ENCODE data around the gene STARD4.
A peak's percentile ranks its signal among the peaks of the same experiment; 100 is the strongest.

STARD4 gene, protein sequence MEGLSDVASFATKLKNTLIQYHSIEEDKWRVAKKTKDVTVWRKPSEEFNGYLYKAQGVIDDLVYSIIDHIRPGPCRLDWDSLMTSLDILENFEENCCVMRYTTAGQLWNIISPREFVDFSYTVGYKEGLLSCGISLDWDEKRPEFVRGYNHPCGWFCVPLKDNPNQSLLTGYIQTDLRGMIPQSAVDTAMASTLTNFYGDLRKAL

DNA sequence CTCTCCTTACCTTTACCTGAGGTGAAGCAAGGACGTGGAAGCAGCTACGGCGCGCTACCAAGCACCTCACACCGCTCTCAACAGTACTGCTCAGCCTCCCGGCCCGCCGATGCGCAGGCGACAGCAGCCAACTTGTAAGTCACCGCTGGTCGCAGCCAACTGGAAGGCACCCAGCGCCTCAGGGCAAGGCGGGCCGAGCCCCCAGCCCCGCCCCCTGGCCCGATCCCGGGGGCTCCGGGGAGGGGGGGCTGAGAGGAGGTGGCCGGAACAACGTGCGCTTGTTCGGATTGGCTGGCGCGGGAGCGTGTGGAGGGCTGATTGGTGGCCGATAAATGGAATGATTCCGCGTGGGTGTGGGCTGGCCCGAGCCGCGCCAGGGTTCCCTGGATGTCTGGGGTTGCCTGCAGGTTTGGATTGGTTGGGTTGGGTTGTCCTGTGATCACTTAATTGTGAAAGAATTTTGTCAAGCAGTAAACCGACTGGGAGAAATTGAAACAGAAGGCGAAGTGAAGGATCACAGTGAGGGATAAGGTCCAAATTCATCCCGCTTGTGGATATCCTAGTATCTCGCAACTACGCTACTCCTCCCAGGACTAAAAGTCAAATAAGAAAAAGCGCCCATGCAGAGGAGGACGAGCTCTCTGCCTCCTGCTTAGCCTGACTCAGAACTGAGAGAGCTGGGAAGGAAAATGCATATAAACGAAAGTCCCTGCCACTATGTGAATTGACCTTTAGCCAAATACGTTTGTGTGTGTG, at the start of gene STARD4:
STARD4 (minus strand) TSS at position 161 of the 756 bp plus-strand sequence. CDS start 5,102 bp downstream, outside the sequence.
- DNase-seq (ENCODE audit: low spot score) (peak; percentile 90), FAIRE-seq (peak; percentile 95)

DNA sequence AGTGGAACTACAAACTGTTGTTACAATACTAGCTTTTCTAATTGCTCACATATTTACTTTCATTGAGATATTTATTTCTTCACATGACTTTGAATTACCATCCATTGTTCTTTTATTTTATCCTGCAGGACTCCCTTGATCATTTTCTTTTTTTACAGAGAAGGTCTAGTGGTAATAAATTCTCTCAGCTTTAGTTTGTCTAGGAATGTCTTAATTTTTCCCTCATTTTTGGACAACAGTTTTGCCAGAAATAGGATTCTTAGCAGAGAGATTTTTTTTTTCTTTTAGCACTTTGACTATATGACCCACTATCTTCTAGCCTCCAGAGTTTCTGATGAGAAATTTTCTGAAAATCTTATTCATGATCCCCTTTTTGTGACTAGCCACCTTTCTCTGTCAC, 47.3 kb upstream of the STARD4 start:
- DNase-seq (ENCODE audit: low spot score), result no peak
- no peak for FAIRE-seq

DNA sequence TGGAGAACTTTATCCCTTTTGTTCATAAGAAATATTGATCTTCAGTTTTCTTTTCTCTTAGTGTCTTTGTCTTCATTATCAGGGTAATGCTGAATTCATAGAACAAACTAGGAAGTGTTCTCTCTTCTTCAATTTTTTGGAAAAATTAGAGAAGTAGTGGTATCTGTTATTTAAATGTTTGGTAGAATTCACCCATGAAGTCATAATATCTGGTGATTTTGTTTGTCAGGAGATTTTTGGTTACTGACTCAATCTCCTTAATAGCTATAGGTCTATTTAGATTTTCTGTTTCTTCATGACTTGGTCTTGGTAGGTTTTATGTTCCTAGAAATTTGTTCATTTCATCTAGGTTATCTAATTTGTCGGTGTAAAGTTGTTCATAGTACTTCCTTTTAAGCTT, 45.4 kb upstream of the STARD4 start:
- DNase-seq (ENCODE audit: low spot score), result no peak
- no peak for FAIRE-seq

DNA sequence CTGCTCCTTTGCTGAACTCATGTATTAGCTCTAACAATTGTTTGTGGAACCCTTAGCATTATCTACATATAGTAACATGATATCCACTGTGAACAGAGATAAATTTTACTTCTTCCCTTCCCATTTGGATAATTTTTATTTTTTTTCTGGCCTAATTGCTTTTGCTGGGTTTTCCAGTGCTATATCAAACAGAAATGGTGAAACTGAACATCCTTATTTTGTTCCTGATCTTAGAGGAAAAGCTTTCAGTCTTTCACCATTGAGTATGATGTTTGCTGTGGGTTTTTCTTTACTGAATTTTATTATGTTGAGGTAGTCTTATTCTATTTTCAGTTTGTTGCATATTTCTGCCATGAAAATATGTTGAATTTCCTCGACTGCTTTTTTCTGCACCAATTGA, 44.8 kb upstream of the STARD4 start:
- FAIRE-seq, result no peak
- no peak for DNase-seq (ENCODE audit: low spot score)

DNA sequence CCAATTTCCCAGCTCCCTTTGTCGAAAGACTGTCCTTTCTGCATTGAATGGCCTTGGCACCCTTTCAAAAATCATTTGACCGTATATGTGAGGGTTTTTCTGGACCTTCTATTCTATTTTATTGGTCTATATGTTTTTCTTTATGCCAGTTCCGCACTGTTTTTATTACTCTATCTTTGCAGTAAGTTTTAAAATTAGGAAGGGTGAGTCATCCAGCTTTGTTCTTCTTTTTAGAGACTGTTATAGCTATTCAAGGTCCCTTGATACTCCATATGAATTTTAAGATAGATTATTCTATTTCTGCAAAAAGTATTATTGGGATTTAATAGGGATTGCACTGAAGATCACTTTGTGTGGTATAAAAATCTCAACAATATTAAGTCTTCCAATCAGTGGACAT, 44.2 kb upstream of the STARD4 start:
- DNase-seq (ENCODE audit: low spot score) (no peak), FAIRE-seq (no peak)

DNA sequence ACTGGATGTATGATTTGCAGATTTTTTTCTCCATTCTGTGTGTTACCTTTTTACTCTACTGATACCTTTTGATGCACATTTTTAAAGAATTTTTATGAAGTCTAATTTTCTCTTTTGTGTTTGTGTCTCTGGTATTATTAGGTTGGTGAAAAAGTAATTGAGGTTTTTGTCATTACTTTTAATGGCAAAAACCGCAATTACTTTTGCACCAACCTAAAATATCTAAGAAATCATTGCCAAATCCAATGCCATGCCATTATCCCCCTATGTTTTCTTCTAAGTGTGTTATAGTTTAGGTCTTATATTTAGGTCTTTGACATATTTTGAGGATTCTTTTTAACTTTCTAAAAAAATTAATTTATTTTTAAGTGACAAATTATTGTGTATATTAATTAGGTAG, 43.4 kb upstream of the STARD4 start:
- DNase-seq (ENCODE audit: low spot score), result no peak
- no peak for FAIRE-seq

DNA sequence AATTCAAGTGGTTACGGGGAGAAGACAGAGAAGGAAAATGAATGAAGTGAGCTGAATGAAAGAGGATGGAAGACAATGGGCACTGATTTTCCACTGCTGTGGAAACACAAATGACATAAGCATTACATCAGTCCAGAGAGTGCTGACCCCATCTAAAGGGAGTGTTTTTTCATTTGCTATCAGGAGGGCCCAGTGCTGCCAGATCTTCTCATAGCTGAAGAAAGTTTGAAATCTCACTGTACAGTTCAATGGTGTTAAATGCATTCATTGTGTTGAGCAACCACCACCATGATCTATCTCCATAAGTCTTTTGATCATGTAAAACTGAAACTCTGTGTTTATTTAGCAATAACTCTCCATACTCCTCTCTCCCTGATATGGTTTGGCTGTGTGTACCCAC, 41.5 kb upstream of the STARD4 start:
- FAIRE-seq (no peak), DNase-seq (ENCODE audit: low spot score) (no peak)

DNA sequence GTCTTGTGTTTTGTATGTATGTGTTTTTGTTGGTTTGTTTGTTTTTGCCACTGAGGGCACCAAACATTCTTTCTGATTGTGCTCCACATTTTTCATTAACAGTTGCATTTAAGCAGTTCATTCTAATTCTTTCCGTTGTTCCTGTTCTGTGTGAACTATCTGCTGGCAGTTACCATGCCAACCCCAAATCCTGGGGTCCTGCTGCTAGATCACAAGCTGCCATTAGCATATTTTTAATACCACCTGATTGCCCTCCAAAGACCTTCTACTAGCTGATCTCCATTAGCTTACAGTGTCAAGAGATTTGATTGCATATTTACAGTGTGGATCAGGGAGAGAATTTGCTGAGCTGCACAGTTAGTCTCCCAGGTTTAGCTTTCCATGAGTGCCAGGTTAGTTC, 40.6 kb upstream of the STARD4 start:
- no peak for FAIRE-seq
- no peak for DNase-seq (ENCODE audit: low spot score)

DNA sequence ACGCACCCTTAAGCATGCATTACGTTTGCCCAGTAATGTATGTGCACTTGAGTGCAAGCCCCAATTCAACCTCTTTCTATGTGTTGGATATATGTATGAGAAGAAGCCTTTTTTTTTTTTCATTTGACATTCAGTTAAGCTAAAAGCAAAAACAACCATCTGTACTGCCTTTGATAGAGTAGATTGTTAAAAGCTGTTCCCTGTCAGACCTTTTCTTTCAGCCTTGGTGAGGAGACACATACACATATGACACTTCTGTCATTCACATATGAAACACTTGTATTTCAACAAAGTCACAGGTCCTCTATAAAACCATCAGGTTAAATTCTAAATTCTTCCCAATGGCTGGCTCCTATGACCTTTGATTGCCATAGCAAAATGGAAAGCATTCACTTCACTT, 40.2 kb upstream of the STARD4 start:
- DNase-seq (ENCODE audit: low spot score), result no peak
- no peak for FAIRE-seq

DNA sequence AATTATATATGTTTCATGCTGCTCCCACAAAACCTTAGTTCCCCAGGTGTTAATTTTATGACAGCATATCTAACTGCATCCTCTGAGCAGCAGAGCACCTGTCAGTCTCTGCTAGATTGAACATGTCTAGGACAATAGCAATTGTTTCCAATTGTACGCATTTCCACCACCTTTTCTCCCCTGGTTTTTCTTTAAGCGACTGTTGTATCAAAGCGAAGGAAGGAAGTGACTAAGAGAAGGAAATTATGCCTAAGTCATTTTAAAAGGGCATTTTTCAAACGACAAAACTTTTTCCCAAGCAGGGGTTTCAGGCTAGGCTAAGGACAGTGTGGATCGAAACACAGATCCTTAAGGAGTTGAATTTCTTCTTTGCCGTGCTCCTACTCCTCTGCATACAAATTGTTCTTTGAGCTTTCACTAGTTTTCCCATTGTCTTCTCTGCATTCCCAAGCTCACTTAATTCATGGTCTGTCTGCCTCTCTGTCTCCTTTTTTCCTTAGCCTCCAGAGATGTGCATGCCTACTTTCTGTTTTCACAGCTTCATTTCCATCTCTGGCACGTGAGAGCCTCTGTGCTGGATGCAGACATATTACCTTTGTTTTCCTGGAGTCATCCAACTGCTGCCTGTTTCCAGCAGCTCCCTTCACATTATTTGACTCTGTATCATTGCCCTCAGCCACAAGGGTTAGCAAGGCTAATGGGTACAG, 39.4 kb upstream of the STARD4 start:
- FAIRE-seq (no peak), DNase-seq (ENCODE audit: low spot score) (no peak)

DNA sequence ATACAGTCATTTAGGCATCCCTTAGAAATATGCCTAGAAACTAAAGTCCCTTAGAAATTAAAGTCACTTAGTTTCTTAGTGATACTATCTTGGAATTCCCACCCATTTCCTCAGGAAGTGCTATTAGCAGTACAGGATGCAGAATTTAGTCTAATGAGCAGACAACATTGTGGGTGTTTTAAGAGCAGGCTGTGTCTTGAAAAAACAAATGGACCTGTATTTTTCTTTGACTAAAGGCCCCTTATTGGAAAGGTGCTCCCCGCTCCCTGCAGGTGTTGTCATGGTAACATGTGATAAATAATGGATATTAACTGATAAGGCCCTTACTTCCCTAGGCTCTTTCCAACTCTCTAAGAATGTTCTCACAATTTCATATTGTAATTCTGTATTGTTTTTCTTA, 38.8 kb upstream of the STARD4 start:
- no peak for FAIRE-seq
- no peak for DNase-seq (ENCODE audit: low spot score)

DNA sequence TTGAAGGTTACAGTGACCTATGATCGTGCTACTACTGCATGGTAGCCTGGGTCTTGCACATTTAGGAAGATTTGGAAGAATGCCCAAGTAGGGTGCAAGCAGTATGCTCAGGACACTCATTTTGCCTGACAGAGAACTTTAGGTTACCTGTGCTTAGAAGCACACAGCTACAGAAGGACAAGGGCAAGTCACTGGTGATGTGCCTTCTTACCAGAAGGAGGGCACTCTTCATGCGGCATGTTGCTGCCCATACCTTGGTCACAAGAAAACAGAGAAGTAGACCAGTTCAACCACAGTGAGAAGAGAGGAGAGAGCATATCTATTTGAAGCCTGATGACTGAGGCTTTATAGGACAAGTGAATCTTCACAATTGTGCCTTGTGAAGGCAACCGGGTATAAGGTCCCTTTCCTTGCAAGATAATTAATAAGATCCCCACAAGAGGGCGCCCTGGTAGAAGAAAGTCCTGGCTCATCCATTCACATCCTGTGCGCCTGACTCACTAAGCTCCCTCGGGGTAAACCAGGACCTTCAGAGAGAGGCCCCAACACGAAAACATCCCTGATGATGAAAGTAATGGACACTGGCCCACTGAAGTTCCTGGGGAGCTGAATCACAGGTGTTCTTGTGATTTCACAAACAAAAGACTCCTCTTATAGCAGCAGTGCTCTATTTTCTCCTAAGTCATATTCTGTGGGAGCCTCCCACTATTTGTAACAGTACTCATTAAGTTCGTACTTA, 38.1 kb upstream of the STARD4 start:
- FAIRE-seq (peak; percentile 70), DNase-seq (ENCODE audit: low spot score) (peak; percentile 78)

DNA sequence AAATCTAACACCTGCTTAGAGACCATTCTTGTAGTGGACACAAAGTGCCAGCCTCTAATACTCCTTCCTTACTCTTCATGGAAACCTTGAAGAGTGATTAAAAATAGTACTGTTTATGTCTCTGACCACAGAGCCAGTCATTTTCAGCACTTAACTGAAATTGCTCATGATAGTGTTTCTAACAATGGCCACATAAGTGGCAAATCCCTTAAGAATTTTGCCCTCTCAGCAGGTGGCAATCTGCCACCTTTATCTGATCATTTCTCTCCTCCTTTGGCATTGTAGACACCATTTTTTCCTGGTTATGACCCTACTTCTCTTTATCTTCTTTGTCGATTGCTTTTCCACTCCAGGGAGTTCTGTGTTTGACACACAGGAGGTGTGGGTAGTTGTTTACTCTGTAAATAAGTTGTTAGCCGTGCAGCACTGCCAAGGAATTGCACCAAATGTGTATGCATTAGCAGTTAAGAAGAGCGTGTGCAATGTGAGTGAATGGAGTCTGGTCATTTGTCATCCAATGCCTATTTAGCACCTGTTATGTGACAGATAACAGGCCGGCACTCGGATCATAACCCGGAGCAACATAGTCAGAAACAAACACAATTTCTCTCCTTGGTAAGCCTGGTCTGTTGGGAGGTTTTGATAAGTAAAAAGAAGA, 36.8 kb upstream of the STARD4 start:
- DNase-seq (ENCODE audit: low spot score), result peak; percentile 21
- FAIRE-seq, result no peak

DNA sequence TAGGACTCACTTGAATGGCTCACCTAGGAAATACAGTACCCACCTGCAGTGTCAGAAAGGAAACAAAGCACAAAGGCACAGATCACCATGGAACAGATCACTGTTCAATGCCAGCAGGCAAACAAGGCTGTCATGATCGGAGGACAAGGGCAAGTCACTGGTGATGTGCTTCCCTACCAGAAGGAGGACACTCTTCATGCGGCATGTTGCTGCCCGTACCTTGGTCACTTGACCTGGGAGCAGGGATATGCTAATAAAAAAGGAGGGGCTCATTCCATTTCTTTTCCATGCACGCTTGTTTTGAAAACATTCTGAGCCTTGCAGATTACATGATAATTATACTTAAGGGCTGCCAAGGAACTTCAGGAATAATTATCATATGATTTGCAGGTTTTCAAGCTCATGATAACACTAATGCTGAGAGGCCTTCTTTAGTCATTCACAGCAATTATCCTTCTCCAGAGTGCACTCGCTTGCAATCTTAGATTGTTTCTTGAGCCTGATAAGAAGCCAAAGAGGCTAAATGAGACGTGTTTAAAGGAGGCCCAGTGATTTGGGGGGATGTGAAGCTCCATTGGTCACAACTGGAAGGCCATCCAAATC, 36.1 kb upstream of the STARD4 start:
- FAIRE-seq (no peak), DNase-seq (ENCODE audit: low spot score) (no peak)

DNA sequence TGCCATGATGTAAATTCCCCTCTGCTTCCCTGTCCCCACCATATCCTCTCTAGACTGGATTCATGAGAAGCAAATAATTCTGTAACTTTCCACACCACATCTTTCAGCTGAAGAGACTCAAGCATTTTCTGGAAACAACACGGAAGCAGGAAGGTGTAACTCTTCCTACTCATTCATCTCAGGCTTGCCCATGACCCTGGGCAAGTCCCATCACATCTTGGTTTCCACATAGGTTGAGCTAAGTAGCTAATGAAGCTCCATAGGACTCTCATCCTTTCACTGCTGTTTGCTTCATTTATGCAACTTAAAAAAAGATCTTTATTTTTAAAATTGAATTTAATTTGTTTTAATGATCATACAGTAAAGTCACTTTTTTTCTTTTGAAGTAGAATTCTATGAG, 32.7 kb upstream of the STARD4 start:
- no peak for FAIRE-seq
- no peak for DNase-seq (ENCODE audit: low spot score)

DNA sequence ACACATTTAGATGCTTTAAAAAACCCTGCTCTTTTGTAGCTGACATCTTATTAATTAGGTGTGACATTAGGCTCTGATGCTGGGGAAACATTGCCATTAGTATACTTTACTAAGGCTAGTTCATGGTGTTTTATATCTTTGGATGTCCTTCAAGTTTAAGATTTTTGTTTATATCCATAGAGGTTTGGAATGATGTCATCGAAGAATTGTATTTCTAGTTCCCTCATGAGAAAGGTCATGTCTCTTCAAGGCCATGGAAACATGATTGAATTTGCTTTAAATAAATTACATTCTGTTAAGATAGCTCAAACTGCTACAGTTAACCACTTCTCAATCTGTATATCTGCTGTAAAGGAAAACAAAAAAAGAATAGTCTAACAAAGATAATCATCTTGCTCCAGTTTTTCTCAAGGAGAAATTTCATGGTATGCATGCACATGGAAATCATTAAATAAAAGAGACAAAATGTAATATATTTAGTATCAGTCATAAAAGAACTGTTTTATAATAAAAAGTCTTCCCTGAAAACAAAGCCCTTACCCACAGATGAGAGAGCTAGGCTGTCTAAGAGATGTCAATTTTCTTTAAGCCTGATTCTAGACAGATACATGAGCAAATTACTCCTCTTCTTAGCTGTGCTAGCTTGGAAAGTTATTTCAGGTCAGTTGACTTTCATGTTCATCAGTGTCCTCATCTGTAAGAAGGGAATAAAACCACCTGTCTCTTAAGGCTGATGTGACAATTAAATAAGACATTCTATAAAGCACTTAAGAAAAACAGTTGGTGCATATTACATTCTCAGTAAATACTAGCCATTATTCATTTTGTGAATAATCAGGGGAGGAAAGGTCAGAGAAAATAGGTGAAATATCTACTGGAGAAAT, 25.0 kb upstream of the STARD4 start:
- FAIRE-seq (no peak), DNase-seq (ENCODE audit: low spot score) (no peak)

DNA sequence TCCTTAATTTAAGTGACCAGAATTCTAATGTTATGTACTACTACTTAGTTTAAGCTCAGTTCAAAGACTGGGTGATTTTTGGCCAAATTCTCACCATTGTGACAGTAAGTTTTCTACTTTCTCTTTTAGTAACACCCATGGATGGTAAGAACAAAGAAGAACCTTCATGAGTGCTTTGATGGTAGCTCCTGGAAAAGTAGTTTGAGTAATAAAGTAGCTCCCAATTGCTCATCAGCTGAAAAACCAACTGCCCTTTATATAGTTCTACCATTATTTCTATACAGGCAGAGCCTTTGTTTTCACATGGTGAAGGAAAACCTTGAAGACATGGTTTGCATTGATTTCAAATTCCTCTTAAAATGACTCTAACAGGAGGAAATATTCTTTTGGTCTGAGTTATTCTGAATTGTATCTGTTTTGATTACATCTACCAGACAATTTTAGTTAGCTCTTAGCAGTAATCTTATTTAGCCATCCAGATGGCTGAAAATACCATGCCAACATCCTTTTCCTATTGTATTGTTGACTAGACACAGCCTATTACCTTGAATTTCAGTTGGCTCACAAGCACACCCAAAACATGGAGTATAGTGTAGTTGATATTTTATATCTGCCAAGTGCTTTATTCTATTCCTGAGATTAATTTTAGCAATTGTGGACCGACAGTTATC, 23.7 kb upstream of the STARD4 start:
- DNase-seq (ENCODE audit: low spot score), result no peak
- FAIRE-seq, result no peak

DNA sequence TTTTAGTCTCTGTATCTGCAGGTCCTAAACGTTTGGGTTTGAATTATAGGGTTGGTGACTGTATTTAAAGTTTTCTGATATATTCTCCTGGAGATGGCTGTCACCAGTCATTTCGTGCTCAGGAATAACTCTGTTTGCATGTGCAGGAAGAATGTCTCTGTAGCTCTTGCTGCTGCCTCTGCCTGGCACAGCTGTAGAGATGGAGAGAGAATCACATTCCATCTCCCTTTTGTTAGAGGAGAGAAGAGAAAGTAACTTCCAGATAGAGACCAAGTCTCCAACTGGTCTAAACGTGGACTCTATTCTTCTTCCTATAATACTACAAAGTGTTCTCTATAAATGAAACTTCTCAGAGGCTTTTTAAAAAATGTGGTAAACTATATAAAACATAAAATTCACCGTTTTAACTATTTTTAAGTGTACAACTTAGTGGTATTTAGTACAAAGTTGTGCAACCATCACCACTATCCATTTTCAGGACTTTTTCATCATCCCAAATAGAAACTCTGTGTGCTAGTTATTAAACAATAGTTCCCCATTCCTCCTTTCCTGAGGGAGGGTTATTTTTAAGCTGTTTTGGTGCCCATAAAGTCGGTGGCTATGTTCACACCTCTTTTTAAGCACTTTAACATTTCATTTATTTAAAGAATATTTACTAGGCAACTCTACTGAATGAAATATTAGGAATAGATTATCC, 20.7 kb upstream of the STARD4 start:
- FAIRE-seq, result no peak
- DNase-seq (ENCODE audit: low spot score), result no peak

DNA sequence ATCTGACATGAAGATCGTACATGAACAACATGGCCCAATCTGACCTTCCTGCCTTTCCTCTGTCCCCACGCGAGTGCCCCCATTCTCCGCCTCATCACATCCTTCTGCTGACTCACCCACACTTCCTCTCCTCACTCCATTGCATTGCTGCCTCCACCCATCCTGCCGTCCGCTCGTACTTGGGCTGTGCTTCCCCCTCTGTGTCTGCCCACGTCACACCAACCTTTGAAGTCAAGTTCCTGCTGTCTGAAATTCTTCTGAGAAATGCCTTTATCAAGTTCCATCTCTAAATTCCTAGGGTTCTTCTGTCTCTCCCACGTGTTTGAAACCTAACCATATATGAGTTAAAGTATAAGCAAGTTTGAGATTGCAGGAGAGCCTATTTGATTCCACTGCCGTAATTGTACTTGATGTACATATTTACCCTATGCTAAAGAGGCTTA, 18.0 kb upstream of the STARD4 start:
- DNase-seq (ENCODE audit: low spot score) (peak; percentile 91), FAIRE-seq (peak; percentile 80)
